ENCODE measurements around the gene IGSF3.
"Not testable (repeated sequence)": the region's sequence is repeated elsewhere in the genome, so short reads cannot be mapped to it uniquely, and the experiment has no call there.

DNA sequence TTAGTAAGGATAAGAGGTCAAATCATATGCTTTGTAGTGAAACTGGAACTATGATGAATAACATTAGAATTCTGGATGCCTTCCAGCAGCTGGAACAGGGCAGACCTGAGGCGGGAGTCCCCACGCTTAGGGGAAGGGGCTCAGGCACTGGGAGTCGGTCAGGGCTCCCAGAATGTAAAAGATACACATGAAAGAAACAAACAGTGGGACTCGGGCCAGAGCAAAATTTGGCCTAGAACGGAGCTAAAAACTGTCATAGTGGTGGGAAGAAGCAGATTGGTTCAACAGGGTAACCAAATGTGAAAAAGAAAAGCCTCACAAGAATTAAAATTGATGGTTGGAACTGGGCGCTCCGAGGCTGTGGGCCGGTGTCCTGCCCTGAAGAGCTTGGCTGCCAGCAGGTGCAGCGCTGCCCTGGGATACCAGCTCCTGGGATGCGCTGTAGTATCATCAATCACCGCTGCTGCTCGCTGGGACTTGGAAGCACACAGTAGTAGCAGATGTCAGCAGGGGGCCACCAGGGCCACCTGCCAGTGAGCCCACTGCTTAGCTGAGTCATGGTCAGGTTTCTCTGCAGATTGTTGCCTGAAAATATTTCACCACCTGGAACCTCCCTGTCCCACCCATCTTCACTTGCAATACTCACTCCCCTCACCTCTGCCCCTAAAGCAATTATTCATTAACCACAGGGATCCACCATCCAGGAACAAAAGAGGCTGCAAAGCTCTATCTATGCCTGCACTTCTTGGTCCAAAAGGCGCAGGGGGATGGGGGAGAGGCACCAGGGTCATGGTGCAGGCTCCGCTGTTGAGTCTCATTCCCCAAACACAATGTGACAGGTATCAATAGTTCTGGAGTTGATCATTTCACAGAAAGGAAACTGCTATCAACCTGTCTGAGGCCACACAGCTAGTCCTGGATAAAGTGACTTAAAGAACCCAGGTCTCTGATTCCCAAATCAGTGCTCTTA lies 24.9 kb downstream of the IGSF3 start:
- TF ChIP-seq, protein P1, sequence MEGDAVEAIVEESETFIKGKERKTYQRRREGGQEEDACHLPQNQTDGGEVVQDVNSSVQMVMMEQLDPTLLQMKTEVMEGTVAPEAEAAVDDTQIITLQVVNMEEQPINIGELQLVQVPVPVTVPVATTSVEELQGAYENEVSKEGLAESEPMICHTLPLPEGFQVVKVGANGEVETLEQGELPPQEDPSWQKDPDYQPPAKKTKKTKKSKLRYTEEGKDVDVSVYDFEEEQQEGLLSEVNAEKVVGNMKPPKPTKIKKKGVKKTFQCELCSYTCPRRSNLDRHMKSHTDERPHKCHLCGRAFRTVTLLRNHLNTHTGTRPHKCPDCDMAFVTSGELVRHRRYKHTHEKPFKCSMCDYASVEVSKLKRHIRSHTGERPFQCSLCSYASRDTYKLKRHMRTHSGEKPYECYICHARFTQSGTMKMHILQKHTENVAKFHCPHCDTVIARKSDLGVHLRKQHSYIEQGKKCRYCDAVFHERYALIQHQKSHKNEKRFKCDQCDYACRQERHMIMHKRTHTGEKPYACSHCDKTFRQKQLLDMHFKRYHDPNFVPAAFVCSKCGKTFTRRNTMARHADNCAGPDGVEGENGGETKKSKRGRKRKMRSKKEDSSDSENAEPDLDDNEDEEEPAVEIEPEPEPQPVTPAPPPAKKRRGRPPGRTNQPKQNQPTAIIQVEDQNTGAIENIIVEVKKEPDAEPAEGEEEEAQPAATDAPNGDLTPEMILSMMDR (conservative IDR thresholded peaks at IDR 0.05 in 1 of 2, IDR thresholded peaks at IDR 0.05 in 1 of 2; ENCODE audit: low read depth in 1 of 2, low read length in 2 of 2): not testable (repeated sequence)
- TF ChIP-seq EZH2 (IDR thresholded peaks at IDR 0.05; ENCODE audit: low read length, missing control alignments): not testable (repeated sequence)
